NCI-H2196 treated with DMSO at 0.1 percent for 48 hours (cell line): ENCODE measurements around the gene CDPF1.

ENCODE experiments used
- DNase-seq: peaks from one replicate; lab custom pipeline; 2025; ENCODE audit not compliant: unreplicated experiment; lab: John Stamatoyannopoulos, UW

CDPF1 gene

GRCh38 chr22:46250035-46250782, at the start of gene CDPF1:
CDPF1 (minus strand) TSS chr22:46250293; CDS start chr22:46248284, 2,009 bp downstream.
- DNase-seq: peak; percentile 73

GRCh38 chr22:46299101-46299500, 49.0 kb upstream of the CDPF1 start:
- DNase-seq: no peak

GRCh38 chr22:46297151-46297812, 47.2 kb upstream of the CDPF1 start:
- DNase-seq: no peak

- DNase-seq: peak; percentile 97
Observed at GRCh38 chr22:46296257-46297150, 46.4 kb upstream of the CDPF1 start, which contains the start of gene GTSE1. GTSE1 (plus strand) TSS chr22:46296870; CDS start chr22:46297401, 531 bp downstream.

- DNase-seq: no peak
Observed at GRCh38 chr22:46295277-46295971, 45.3 kb upstream of the CDPF1 start.

- DNase-seq: no peak
Observed at GRCh38 chr22:46294784-46295183, 44.7 kb upstream of the CDPF1 start.

GRCh38 chr22:46293577-46294260, 43.6 kb upstream of the CDPF1 start:
- no peak for DNase-seq

GRCh38 chr22:46292732-46293131, 42.6 kb upstream of the CDPF1 start:
- no peak for DNase-seq

GRCh38 chr22:46292173-46292572, 42.1 kb upstream of the CDPF1 start:
- no peak for DNase-seq

- no peak for DNase-seq
Observed at GRCh38 chr22:46290843-46291785, 41.0 kb upstream of the CDPF1 start.

GRCh38 chr22:46290121-46290842, 40.2 kb upstream of the CDPF1 start:
- DNase-seq: no peak

GRCh38 chr22:46289244-46289891, 39.3 kb upstream of the CDPF1 start:
- no peak for DNase-seq

GRCh38 chr22:46288846-46289243, 38.8 kb upstream of the CDPF1 start:
- DNase-seq: no peak

GRCh38 chr22:46287873-46288751, 38.0 kb upstream of the CDPF1 start:
- no peak for DNase-seq

GRCh38 chr22:46286941-46287872, 37.1 kb upstream of the CDPF1 start:
- no peak for DNase-seq

GRCh38 chr22:46286006-46286405, 35.9 kb upstream of the CDPF1 start:
- no peak for DNase-seq
